Nephron (organoid): ENCODE measurements around the gene HSF5.
"Not testable (repeated sequence)": the region's sequence is repeated elsewhere in the genome, so short reads cannot be mapped to it uniquely, and the experiment has no call there.

ENCODE experiments used
- H3K27ac Mint-ChIP-seq, 3 experiments: 2 replicates each; pipeline ENCODE4 v1.8.0; 2020; ENCODE audit warnings: mixed read lengths in 3 of 3, mild to moderate bottlenecking in 2 of 3, moderate library complexity in 1 of 3
- H3K27me3 Mint-ChIP-seq: 2 replicates; pipeline ENCODE4 v1.8.0; 2021; ENCODE audit warnings: low read depth, mild to moderate bottlenecking, moderate library complexity, mixed read lengths
- H3K36me3 Mint-ChIP-seq: 2 replicates; pipeline ENCODE4 v1.8.0; 2020; ENCODE audit warnings: low read depth, mixed read lengths
- H3K4me1 Mint-ChIP-seq: 2 replicates; pipeline ENCODE4 v1.8.0; 2020; ENCODE audit warnings: mixed read lengths
- H3K4me3 Mint-ChIP-seq, 3 experiments: 2 replicates each; pipeline ENCODE4 v1.8.0; 2020; ENCODE audit warnings: mild to moderate bottlenecking in 3 of 3, mixed read lengths in 3 of 3, moderate library complexity in 2 of 3
- H3K9me3 Mint-ChIP-seq: 2 replicates; pipeline ENCODE4 v1.8.0; 2020; ENCODE audit warnings: mixed read lengths
- CTCF ChIP-seq, 3 experiments: fragments of 200-600 bp; sonication (generic); IDR thresholded peaks; one replicate each; pipeline ENCODE4 v1.5.0; 2021; ENCODE audit warnings: antibody characterized with exemption in 3 of 3; ENCODE audit not compliant: unreplicated experiment in 3 of 3

Gene HSF5

GRCh38 chr17:58399974-58400373 is 88.2 kb downstream of the HSF5 start:
- Mint-ChIP-seq H3K4me3 (no peak overlapping the region), H3K9me3 (no peaks in the 10 kb centered on the region), H3K36me3 (no peaks in the 10 kb centered on the region), H3K27ac (no peak overlapping the region), H3K4me1 (peaks cover 9% of the 10 kb centered on the region), H3K27me3 (no peaks in the 10 kb centered on the region)
- no peak for TF ChIP-seq CTCF (IDR thresholded peaks at IDR 0.05; ENCODE audit: unreplicated experiment in 3 of 3)

GRCh38 chr17:58398574-58399266 is 89.5 kb downstream of the HSF5 start:
- Mint-ChIP-seq H3K4me3 (no peak overlapping the region), H3K27ac (peak overlapping the region in 2 of 3 experiments; percentile 22 to 43), H3K4me1 (peaks cover 7% of the 10 kb centered on the region), H3K9me3 (no peaks in the 10 kb centered on the region), H3K36me3 (no peaks in the 10 kb centered on the region), H3K27me3 (no peaks in the 10 kb centered on the region)
- no peak for TF ChIP-seq CTCF (IDR thresholded peaks at IDR 0.05; ENCODE audit: unreplicated experiment in 3 of 3)

- not testable (repeated sequence) for H3K27me3 Mint-ChIP-seq, H3K36me3 Mint-ChIP-seq, H3K9me3 Mint-ChIP-seq, H3K4me3 Mint-ChIP-seq, H3K27ac Mint-ChIP-seq, H3K4me1 Mint-ChIP-seq
These were observed 90.8 kb downstream of the HSF5 start for GRCh38 chr17:58397421-58397820.

GRCh38 chr17:58396173-58396572 is 92.0 kb downstream of the HSF5 start:
- Mint-ChIP-seq H3K9me3 (no peaks in the 10 kb centered on the region), H3K4me1 (peaks cover 9% of the 10 kb centered on the region), H3K27ac (no peak overlapping the region), H3K4me3 (no peak overlapping the region), H3K27me3 (no peaks in the 10 kb centered on the region), H3K36me3 (no peaks in the 10 kb centered on the region)
- TF ChIP-seq CTCF (IDR thresholded peaks at IDR 0.05; ENCODE audit: unreplicated experiment in 3 of 3), result no peak

- no peaks in the 10 kb centered on the region for H3K9me3 Mint-ChIP-seq
- no peak overlapping the region for H3K4me3 Mint-ChIP-seq
- TF ChIP-seq CTCF (IDR thresholded peaks at IDR 0.05; ENCODE audit: unreplicated experiment in 3 of 3), result no peak
- peak overlapping the region in 1 of 3 experiments; percentile 57 for H3K27ac Mint-ChIP-seq
- H3K36me3 Mint-ChIP-seq, result no peaks in the 10 kb centered on the region
- H3K27me3 Mint-ChIP-seq, result no peaks in the 10 kb centered on the region
- H3K4me1 Mint-ChIP-seq, result peaks cover 14% of the 10 kb centered on the region
These were observed 93.5 kb downstream of the HSF5 start for GRCh38 chr17:58394534-58395223.

GRCh38 chr17:58391302-58391984 is 96.8 kb downstream of the HSF5 start:
- Mint-ChIP-seq H3K9me3 (no peaks in the 10 kb centered on the region), H3K27me3 (no peaks in the 10 kb centered on the region), H3K4me3 (peak overlapping the region in 1 of 3 experiments; percentile 11), H3K27ac (peak overlapping the region; percentile 90 to 94 (median 93)), H3K36me3 (no peaks in the 10 kb centered on the region), H3K4me1 (peaks cover 23% of the 10 kb centered on the region)
- no peak for TF ChIP-seq CTCF (IDR thresholded peaks at IDR 0.05; ENCODE audit: unreplicated experiment in 3 of 3)
